ENCODE data around the gene ALDH1A2. TPM values are rescaled to one million over a fixed set of nuclear protein-coding genes. Genes with fewer than 3 reads are reported as not detected.
A peak's percentile ranks its signal among the peaks of the same experiment; 100 is the strongest.
"Not testable (repeated sequence)": the region's sequence is repeated elsewhere in the genome, so short reads cannot be mapped to it uniquely, and the experiment has no call there.

The ALDH1A2 gene
- total RNA-seq, 2 donors from 2014 or later, result 5.4 to 5.6 TPM

DNA sequence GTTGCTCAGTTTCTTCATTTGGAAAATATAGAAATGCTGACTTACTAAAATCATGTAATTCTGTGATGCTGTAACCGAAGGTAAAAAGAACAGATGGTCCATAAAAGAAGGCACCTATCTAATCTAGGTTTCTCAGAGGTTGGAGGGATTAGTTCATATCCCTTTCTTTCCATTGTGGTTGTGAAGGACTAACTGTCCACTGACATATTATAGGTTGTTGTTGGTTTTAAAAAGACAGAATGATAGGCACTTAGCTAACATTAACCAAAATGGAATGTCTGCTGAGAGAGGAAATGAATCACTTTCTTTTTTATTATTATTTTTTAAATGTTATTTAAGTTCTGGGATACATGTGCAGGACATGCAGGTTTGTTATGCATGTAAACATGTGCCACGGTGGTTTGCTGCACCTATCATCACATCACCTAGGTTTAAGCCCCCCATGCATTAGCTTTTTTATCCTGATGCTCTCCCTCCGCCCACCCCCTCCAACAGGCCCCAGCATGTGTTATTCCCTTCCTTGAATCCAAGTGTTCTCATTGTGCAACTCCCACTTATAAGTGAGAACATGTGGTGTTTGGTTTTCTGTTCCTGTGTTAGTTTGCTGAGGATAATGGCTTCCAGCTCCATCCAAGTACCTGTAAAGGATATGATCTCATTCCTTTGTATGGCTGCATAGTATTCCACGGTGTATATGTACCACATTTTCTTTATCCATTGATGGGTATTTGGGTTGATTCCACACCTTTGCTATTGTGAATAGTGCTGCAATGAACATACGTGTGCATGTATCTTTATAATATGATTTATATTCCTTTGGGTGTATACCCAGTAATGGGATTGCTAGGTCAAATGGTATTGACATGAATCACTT, 45.8 kb downstream of the ALDH1A2 start:
- DNase-seq (no peak), ATAC-seq (no peak)
- intact Hi-C loops (cut with DNase I, micrococcal nuclease), result no loop called here

DNA sequence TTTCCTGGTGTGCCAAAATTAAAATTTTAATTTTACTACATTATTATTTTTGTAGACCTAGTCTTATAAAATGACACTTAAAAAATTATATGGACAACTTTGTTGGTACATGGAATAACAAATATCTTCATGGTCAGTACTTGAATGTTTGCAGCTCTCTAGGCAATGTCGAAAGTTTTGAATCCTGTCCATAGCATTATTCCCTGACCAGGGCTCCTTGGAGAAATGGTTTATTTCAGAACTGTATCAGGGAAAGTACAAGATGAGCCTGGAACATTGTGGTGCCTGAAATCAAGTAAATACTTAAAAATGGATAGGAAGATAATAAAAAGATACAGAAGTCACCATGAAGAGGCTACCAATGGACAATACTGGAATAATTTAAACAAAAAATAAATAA, 47.6 kb downstream of the ALDH1A2 start:
- DNase-seq, result no peak
- intact Hi-C loops (cut with DNase I, micrococcal nuclease), result no loop called here
- ATAC-seq, result no peak

DNA sequence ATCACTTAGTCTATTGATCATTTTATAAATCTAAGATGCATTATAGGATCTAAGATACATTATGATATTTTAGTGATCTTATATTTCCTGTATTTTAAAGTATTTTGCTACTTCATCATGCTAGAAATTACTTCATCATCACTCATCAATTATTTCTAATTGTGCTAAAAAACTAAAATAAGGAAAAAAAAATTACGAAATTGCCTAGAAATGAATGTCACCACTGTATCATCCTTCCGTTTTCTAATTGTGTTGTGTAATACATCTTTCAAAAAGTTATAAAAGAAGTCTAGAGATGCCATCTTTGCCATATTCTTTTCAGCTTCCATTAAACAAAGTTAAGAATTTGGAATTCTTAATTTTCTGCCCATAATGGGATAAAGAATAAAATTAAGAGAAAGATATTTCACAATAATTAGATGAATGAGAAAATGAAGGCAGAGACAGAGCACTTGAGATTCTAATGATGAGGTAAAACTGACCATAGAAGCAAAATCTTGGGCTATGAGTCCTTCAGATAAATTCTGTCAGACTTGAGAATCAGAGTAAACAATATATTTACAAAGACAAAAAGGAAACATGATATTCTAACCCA, 48.8 kb downstream of the ALDH1A2 start:
- no peak for ATAC-seq
- DNase-seq, result no peak
- intact Hi-C loops (cut with DNase I, micrococcal nuclease), result no loop called here

DNA sequence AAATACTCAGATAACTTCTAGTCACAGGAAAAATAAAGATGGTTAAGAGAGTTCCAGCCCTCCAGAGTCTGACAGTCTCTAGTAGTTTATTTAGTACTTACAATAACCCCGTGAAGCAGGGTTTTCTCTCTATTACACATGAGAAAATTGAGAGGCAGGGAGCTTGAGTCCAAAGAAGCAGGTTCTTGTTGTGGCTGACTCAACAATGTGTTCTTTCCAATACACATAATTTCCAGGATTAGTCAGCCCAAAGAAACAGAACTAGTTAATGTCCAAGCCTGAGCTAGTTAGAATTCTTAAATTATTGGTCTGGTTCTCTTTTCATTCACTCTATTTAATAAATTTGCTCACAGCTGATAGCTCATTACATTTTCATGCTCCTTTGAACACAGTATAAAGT, 49.9 kb downstream of the ALDH1A2 start:
- intact Hi-C loops (cut with DNase I, micrococcal nuclease), result no loop called here
- no peak for DNase-seq
- no peak for ATAC-seq

DNA sequence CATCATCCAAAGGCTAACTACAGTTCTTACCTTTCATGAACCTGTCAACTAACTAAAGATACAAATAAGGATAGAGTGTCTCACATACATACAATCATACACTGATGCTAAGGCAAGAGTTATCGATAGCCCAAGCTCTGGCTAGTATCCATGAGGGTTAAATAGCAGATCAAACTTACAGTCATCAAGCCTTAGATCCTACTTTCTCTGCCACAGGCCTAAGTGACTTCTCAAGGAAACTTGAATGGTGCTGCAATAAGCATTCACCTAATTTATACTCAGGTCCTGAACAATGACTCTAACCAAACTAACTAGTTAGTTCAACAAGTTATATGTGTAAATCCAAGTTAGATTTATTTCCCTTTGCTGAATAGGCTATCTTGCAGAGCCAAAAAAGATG, 51.0 kb downstream of the ALDH1A2 start:
- intact Hi-C loops (cut with DNase I, micrococcal nuclease), result no loop called here
- DNase-seq (no peak), ATAC-seq (no peak)

DNA sequence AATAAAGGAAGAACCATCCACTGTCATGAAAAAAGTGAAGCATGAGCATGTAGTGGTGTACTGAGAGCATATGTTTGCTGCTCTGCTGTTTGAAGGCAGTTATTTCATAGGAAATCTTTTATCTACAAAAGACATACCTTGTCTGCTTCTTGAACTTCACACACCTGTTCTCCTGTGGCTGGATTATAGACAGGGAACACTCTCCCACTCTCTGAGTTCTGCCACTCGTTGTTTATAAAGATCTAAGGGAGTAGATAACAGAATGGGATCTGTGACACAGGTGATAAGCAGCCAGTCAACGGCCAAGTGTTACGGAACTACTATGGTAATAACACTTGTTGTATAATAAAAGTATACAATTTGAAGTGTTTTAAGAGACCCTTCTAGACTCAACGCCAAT, 51.5 kb downstream of the ALDH1A2 start:
- intact Hi-C loops (cut with DNase I, micrococcal nuclease), result no loop called here
- DNase-seq (no peak), ATAC-seq (peak; percentile 39)

DNA sequence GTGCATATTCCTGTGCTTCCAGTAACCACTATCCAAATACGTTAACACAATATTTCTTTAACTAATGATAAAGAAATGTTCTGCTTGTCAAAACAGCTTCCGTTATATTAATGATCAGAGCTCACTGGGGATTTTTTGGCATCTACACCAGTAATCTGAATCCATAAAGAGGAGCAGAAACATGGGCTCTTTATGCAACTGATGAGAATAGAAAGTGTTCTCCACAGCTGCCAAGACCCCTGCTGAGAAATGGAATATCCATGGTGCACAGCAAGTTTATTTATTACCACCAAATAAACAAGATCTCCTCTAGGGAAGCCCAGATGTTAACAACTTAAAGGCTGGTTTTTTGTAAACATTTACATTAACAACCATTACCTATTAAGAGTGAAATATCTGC, 54.5 kb downstream of the ALDH1A2 start:
- ATAC-seq, result no peak
- intact Hi-C loops (cut with DNase I, micrococcal nuclease), result no loop called here
- no peak for DNase-seq

DNA sequence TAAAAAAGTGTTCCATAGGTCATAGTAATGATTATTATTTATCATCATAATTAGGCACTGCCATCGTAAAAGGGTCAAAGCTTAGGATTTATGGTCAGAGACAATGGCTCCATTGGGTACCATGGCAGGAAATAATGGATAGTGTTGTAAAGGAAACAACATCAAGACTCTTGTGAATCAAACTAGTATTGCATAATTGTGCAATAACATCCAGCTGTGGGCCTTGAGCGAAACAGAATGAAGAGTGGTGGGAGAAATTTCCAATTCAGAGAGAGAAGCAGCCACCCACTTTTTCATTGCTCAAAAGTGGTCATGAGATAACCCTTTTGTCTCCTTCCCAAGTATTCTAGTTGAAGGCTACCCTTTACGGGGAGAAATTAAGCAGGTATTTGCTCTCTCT, 61.7 kb downstream of the ALDH1A2 start:
- DNase-seq (no peak), ATAC-seq (no peak)
- intact Hi-C loops (cut with DNase I, micrococcal nuclease), result no loop called here

DNA sequence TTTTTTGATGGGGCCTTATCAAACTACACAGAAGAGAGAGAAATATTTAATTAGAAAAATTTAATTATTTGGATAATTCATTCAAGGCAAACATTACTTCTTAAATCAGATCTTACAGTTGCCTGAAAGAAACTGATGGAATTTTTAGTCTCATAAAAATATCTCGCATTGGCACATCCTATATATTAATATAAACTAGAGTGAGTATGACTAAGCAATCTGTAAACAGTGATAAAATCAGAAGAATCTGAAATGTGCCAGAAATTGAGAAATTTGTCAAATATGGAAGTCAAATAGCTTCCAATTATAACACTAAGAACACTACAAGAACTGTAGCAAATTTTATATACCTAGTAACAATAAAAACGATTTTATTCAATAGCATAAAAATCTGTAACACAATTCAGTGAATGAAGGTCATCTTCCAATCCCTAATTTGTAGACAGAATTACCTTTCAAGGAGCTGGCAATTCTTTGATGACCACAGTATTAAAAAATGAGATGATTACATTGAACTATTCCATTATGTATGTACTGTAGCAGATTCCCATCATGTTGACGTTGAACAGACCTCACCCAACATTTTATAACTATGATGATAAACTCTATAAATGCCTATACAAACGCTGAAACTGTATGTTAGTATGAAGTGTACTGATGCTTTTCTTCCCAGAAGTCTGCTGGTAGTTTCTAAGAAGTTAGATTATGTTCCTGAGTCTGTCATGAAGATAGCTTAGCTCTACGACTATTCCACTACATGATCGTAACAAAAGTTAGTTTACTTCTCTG, 63.0 kb downstream of the ALDH1A2 start:
- intact Hi-C loops (cut with DNase I, micrococcal nuclease), result no loop called here
- DNase-seq (no peak), ATAC-seq (no peak)

DNA sequence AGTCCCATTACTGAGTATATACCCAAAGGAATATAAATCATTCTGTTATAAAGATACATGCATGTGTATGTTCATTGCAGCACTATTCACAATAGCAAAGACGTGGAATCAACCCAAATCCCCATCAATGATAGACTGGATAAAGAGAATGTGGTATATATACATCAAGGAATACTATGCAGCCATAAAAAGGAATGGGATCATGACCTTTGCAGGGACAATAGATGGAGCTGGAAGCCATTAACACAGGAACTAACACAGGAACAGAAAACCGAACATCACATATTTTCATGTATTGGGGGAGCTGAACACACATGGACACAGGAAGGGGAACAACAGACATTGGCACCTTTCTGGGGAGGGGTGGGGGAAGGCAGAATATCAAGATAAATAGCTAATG, 65.8 kb downstream of the ALDH1A2 start:
- intact Hi-C loops (cut with DNase I, micrococcal nuclease); DNase-seq; ATAC-seq: not testable (repeated sequence)

DNA sequence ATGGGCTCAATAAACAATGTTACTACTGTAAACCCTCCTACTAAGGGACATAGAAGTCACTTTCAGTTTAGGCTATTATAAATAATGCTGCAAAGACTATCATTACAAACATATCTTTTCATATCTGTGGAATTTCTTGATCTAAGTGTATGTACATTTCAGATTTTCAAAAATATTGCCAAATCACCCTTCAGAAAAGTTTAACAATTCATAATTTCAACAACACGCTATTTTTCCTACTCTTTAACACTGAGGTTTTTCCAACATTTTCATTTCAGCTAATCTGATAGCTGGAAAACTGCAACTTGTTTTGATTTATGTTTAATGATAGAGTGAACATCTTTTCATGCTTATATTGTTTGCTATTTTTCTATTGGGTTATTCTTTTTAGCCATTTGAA, 69.0 kb downstream of the ALDH1A2 start:
- intact Hi-C loops (cut with DNase I, micrococcal nuclease), result no loop called here

DNA sequence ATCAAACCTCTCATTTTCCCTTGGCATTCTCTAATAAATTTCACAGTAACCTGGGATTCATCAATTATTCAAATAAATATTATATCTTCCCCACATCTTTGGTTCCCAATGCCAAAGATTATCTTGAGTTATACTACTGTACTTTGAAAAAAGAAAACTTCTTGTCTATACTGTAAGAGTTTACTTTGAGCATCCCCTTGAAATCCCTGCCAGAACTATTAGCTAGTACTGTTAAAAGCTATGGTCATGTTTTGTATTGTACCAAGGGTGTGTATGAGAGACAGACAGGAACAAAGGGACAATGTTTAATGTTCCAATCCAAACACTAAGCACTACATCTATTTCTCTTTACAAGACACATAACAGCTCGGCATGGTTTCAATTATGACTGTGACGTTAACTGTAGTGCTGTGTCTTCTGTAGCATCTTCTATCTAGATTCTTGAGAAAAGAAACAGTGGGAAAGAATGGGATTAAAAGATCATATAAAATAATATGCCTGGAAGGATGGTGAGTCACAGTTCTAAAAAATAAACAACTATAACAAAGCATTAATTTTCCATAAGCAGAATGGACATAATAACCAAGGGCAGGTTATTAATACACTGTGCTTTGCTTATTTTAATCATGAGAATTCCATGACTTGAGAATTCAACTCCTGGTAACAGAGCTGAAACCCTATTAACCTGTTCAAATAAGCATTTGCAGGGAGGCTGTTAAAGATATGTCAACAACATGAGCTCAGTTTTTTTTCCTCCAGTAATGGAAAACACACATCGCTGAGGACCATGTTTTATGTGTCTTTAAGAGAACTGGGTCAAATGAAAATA, 71.1 kb downstream of the ALDH1A2 start:
- no peak for ATAC-seq
- no peak for DNase-seq
- intact Hi-C loops (cut with DNase I, micrococcal nuclease), result no loop called here

More for the DNA sequence above, 69.0 kb downstream of the ALDH1A2 start:
- ATAC-seq (no peak), DNase-seq (no peak)

DNA sequence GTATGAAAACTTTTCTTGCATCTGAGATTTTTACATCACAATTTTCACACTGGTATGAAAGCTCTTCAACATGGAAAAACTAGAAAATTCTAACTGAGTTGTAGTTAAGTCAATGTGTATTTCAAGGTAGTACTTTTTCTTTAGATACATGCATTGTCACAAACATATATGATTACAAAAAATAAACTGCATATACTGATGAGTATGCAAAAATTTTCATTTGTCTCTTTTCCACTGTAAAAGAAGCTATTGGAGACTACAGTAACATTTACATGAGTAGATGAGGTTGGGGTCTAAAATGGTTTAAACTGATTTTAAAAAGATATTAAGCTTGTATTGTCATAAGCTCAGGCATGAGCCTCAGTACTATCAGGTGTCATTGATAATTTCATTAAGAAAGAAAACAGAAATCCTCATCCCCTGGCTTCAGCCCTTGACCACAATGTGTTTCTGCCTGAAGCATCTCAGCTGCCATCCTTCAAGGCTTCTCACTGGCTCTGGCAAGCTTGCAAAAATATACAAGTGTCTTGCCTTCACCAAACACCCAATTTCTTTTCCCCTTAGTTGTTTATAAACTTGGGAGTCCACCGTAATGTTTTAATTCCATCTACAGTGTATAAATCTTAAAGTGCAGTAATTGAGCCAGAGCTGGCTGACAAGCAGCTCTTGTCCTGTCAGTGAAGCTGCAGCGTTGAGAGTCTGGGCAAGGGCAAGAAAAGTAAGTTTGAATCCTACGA, 71.9 kb downstream of the ALDH1A2 start:
- intact Hi-C loops (cut with DNase I, micrococcal nuclease), result no loop called here
- ATAC-seq, result no peak
- no peak for DNase-seq

DNA sequence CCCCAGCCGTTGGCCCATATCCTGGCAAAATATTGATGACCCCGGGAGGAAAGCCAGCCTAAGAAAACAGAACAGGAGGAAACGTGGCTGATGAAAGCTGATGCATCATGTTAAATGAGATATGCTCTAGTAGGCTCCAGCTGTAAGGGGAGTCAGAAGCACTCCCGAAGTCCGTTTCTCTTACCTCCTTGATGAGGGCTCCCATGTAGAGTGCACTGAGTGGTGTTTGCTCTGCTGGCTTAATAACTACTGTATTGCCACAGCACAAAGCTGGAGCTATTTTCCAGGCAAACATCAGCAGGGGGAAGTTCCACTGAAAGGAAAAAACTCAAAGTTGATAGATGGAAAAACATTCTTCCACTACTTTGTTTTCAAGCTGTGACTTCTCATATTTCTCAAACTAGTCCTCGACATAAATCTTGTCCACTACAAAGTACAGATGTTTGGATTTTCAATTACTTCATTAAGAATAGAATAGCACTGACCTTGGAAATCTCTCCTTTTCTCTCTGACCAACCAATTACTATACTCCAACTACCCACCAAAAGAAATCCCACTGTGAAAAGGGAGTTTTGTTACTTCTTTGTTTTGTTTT, 72.7 kb downstream of the ALDH1A2 start:
- DNase-seq (no peak), ATAC-seq (no peak)
- intact Hi-C loops (cut with DNase I, micrococcal nuclease), result no loop called here

DNA sequence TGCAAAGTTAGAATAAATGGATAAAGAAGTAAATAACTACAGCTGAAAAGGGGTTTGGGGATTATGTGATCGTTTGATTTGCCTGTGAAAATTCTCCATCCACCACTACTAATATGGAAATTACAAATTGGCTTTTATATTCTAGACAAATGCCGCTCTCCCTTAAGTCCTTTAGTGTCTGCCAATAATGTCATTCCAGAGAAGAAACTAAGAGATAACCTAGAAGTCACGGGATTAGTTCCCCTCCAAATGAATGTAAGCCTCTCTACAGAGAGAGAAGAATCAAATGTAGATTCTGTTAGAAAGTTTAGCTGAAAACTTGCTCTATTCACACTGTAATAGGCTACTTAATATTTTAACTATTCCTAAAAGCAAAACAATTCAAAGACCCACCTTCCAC, 92.0 kb downstream of the ALDH1A2 start:
- intact Hi-C loops (cut with DNase I, micrococcal nuclease), result loop anchor here in 1 of 2 donors (5.0 kb wide), 1 partner anchor 89 kb away; no protein-coding TSS in a partner anchor

DNA sequence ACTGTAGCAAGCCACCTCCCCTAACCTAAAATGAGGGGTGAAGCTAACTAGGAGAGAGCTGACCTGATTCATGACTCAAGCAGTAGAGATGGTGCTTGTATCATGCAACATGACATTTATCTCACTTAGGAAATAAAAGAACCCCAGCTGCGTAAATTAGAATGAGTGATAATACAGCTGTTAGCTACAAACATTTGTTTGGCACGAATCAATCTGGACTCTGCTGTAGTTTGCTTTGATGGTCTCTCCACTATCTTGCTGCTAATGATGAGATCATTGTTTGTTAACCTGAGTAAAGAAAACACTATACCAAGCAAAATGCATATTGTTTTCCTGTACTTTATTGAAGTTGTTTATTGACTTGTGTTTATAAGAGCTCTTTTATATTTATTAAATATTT, 92.6 kb downstream of the ALDH1A2 start:
- ATAC-seq (no peak), DNase-seq (no peak)
- intact Hi-C loops (cut with DNase I, micrococcal nuclease), result loop anchor here in 1 of 2 donors (5.0 kb wide), 1 partner anchor 89 kb away; no protein-coding TSS in a partner anchor

More for the DNA sequence above, 92.0 kb downstream of the ALDH1A2 start:
- ATAC-seq (no peak), DNase-seq (no peak)

DNA sequence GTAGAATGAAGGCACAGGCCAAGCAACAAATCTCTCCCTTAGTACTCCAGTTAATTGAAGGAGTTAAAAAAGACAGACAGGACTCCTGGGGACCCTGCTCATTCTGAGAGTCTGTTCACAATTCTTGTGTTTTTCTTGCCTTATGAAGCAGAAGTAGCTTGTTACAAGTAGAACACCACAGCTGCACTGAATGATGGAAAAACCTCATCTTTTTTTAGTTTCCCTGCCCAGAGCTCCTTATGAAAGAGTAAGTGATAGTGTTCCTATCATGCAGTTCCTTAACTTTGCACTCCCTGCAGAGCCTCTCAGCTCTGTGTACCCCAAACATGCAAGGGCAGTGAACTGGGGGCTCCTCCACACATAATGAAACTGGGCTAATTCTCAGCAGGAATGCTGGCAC, 95.5 kb downstream of the ALDH1A2 start:
- intact Hi-C loops (cut with DNase I, micrococcal nuclease), result loop anchor here in 1 of 2 donors (5.0 kb wide), 1 partner anchor 92 kb away; no protein-coding TSS in a partner anchor
- no peak for DNase-seq
- ATAC-seq, result no peak

DNA sequence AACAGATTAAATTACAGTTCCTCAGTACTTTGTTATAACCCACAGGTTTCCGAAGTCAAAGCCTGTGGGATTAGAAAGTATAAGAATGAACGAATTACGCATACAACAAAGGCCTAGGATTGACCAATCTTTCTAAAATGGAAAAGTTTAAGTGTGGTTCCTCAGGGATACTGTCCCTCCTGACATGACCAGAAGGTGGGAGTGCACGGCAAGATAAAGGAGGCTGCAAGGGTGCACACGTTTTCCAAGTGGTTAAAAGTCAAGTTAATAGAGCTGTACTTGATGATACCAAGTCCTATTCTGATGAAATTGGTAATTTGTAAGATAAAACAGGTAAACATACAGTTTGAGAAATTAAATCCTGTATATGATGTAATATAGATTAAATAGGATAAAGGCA, 96.2 kb downstream of the ALDH1A2 start:
- DNase-seq (peak in 1 of 2 donors; percentile 16), ATAC-seq (peak; percentile 68)
- intact Hi-C loops (cut with DNase I, micrococcal nuclease), result no loop called here
